Endometrium (tissue), 2 donors: Measurements from ENCODE around the gene CFAP47.
"Not testable (repeated sequence)": the region's sequence is repeated elsewhere in the genome, so short reads cannot be mapped to it uniquely, and the experiment has no call there.

Experiments used
- FAIRE-seq: peaks from 2 replicates; lab custom pipeline; 2012; peaks lifted over from hg19 to GRCh38; lab: Jason Lieb, UNC
- donor health status: control.
- donor health status: control.

Gene CFAP47

DNA sequence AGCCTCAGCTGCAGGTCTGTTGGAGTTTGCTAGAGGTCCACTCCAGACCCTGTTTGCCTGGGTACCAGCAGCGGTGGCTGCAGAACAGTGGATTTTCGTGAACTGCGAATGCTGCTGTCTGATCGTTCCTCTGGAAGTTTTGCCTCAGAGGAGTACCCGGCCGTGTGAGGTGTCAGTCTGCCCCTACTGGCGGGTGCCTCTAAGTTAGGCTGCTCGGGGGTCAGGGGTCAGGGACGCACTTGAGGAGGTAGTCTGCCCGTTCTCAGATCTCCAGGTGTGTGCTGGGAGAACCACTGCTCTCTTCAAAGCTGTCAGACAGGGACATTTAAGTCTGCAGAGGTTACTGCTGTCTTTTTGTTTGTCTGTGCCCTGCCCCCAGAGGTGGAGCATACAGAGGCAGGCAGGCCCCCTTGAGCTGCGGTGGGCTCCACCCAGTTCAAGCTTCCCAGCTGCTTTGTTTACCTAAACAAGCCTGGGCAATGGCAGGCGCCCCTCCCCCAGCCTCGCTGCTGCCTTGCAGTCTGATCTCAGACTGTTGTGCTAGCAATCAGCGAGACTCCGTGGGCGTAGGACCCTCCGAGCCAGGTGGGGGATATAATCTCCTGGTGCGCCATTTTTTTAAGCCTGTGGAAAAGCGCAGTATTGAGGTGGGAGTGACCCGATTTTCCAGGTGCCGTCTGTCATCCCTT is 315.4 kb downstream of the CFAP47 start:
- not testable (repeated sequence) for FAIRE-seq

- FAIRE-seq = no peak
Observed at GRCh38 chrX:36241397-36241796, 321.9 kb downstream of the CFAP47 start.

DNA sequence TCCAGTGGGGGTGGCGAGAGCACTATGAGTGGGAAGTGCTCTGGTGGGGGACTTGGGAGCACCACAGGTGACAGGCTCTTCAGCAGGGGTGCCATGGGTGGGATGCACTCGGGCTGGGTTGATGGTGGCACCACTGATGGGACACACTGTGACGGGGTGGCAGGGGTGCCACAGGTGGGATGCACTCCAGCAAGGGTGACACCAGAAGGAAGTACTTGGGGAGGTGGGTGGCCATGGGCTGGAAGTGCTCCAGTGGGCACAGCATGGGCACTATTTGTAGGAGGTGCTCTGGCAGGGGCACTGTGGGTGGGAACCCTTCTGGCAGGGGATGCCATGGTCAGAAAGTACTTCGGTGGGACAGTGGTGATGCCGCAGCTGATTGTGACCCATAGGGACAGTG is 346.6 kb downstream of the CFAP47 start:
- no peak for FAIRE-seq

DNA sequence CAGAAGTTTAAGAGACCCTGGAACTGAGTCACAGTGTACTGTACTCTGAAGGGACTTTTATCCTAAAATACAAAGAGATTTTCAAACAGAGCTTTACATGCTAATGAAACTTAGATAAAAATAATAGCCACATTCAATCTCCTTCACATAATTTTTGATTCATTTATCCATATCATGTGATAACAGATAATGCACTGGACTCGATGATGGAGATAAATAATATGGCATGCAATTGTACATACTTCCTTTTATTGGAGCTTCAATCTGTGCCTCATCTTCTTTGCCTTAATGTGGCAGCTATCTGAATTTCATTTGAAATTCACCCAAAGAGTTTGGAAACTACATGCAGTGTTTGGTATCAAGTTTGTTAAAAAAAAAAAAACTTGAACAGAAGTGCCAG is 390.6 kb downstream of the CFAP47 start:
- no peak for FAIRE-seq

- no peak for FAIRE-seq
Observed at GRCh38 chrX:36314303-36314702, 394.8 kb downstream of the CFAP47 start.

- no peak for FAIRE-seq
Observed at GRCh38 chrX:36334572-36334971, 415.0 kb downstream of the CFAP47 start.

- FAIRE-seq = no peak
Observed at GRCh38 chrX:36336751-36337150, 417.2 kb downstream of the CFAP47 start.

DNA sequence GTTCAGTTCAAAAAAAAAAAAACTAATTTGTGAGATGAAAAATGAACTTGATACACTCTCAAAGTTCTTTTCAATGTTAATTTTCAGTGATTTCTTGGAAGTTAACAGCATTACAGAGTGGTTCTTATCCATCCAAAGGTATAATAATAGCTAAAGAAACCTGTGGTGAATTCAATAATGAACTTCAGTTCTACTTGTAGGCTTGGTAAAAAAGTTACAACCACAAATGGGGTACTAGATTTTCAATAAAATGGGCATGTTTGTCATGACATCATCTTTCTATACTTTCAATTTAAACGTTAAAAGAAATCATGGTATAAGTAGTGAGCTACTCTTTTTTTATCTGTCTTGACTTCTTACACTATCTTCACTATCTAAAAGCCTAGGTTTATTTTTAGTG is 424.8 kb downstream of the CFAP47 start:
- no peak for FAIRE-seq

DNA sequence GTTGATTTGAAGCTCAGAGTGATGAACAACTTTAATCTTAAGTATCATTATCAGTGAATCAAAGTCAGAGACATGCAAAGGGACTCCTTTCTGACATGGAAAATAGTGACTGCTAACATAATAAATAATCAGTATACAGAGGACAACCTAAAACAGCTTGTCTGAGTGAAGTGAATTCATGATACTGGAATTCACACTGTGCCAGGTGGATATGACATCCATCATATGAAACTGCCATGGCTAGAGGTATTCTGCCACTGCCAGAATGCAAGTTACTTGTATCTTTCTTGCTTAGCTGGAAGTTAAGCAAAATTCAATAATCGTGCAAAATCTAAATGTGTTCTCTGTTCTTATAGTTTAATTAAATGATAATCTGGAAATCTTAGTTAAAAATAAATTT is 429.0 kb downstream of the CFAP47 start:
- no peak for FAIRE-seq

GRCh38 chrX:36357855-36358254 is 438.3 kb downstream of the CFAP47 start:
- no peak for FAIRE-seq

DNA sequence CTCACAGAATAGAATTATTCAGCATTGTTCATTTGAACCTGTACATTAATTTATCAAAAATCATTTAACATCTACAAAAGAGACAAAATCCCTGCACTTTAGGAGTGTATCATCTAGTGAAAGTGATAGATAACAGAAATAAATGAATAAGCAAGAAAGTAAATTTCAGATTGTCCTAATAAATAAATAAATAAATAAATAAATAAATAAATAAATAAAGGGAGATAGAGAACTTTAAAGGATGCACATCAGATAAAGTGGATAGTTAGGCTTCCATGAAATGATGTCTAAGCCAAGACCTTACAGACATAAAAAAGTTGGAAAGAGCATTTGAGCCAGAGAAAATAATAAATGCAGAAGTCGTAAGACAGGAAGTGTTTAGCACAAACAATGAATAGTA is 444.7 kb downstream of the CFAP47 start:
- FAIRE-seq = no peak

DNA sequence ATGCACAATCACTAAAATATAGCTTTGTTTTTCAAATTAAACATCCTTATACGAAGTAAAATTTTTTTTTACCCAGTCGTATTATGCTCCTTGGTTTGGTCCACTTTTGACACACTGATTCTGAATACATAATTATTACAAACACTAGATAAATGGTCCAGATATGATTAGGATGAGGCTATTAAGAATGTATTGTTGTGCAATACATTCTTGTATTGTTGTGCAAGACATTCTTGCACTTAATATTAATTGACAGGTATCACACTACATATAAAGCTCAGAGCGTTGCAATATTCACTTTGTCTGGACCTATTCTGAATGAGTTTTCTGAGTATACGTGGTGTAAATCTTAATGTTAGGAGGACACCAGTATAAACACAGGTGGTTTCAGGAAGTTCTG is 464.0 kb downstream of the CFAP47 start:
- FAIRE-seq = no peak

DNA sequence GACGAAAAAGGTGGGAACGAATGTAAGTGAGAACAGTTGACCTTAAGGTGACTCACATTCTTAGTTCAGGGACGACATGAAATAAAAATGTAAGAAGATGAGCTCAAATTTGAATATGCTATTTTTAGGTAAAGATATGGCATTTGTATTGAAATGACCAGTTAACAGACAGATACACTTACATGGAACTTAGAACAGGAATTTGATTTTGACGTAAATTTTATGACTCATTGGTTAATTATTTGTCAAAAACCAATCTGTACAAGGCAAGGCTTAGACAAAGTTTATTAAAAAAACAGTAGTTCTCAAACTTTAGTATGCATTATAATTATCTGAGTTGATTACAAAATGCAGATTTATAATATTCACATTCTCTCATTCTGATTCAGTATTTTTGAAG is 469.4 kb downstream of the CFAP47 start:
- FAIRE-seq = no peak

- FAIRE-seq = no peak
Observed at GRCh38 chrX:36401774-36402173, 482.2 kb downstream of the CFAP47 start.

DNA sequence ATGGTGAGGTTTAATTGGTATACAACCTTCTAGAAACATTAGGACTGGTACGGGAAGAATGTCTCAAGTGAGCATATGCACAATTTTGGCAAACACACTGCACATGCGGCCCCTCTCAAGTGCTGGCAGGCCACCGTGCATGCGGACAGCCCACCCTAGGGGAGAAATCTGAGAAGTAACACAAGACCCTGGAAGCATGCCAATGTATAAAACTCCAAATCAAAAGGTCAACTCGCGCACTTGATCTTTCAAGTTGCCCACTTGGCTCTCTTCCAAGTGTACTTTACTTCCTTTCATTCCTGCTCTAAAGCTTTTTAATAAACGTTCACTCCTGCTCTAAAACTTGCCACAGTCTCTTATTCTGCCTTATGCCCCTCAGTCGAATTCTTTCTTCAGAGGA is 488.3 kb downstream of the CFAP47 start:
- no peak for FAIRE-seq

- no peak for FAIRE-seq
Observed at GRCh38 chrX:36414056-36414455, 494.5 kb downstream of the CFAP47 start.

DNA sequence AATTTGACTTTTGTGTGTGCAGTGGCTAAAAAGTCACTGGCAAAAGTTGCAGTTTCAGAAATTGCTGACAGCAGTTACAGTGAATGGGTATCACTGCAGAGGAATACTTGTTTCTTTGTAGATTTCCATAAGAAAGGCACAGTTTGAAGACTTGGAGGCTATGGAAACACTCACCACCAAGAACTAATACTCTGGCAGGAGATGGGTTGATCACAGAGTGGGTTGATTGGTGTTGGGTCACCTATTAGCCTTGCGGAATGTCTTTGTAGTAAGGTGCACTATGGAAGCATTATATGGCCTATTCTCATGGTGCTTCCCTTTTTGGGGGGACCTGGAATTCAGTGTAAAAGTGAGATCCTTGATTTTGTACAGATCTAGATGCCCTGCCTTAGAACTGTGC is 502.8 kb downstream of the CFAP47 start:
- FAIRE-seq = no peak

GRCh38 chrX:36431819-36432218 is 512.3 kb downstream of the CFAP47 start:
- FAIRE-seq = no peak

- FAIRE-seq = no peak
Observed at GRCh38 chrX:36434522-36434921, 515.0 kb downstream of the CFAP47 start.
